Astrocyte (in vitro differentiated cells and primary cell): ENCODE data around the gene SLC4A5.

ENCODE experiments used
- EZH2 ChIP-seq: IDR thresholded peaks from 2 replicates; pipeline ENCODE4 v1.6.1; 2012; ENCODE audit warnings: mild to moderate bottlenecking, low read length, inconsistent platforms; ENCODE audit not compliant: insufficient read depth
- TF ChIP-seq, protein P1 (sequence below): IDR thresholded peaks from 2 replicates; pipeline ENCODE4 v1.5.1; 2011; ENCODE audit warnings: low read depth, mild to moderate bottlenecking, inconsistent platforms, low read length, moderate library complexity; ENCODE audit not compliant: insufficient read depth

DNA sequence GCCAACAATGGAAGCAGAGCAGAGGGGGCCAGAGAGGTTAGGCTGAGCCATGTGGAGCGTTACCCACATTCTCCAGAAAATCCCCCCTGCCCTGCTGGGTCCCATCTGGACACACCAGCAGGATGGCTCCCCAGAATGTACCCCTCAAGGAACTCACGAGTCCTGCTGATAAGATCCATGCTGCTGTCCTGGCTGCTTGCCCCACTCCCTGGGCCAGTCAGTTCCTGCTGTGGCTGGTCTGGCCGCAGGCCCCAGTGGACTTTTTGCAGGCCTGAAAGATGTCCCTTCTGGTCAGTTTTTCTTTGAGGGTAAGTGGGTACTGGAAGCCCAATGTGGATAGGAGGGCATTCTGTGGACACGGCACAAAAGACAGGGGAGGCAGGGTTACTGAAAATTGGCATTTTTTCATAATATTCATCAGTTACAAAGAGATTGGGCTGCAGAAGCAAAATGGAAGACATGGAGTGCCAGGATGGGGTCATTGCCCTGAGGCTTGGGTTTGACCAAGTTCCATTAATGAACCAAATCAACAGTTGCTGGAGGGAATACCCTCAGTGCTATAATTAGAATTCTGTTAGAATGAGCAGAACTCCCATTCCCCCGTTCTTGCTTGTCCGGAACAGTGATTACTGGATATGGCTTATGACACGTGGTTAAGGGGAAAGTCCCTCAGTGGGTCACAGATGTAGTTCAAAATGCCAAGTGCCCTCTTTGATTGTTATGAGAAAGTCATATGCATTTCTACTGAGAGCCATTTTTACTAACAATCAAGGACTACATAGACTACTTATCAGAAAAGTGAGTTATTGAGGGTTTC lies 38.7 kb downstream of the SLC4A5 start:
- no peak for TF ChIP-seq EZH2
- TF ChIP-seq, protein P1, sequence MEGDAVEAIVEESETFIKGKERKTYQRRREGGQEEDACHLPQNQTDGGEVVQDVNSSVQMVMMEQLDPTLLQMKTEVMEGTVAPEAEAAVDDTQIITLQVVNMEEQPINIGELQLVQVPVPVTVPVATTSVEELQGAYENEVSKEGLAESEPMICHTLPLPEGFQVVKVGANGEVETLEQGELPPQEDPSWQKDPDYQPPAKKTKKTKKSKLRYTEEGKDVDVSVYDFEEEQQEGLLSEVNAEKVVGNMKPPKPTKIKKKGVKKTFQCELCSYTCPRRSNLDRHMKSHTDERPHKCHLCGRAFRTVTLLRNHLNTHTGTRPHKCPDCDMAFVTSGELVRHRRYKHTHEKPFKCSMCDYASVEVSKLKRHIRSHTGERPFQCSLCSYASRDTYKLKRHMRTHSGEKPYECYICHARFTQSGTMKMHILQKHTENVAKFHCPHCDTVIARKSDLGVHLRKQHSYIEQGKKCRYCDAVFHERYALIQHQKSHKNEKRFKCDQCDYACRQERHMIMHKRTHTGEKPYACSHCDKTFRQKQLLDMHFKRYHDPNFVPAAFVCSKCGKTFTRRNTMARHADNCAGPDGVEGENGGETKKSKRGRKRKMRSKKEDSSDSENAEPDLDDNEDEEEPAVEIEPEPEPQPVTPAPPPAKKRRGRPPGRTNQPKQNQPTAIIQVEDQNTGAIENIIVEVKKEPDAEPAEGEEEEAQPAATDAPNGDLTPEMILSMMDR, result no peak
